WTC11 (cell line): ENCODE data around the gene RHBDD1.

Experiments used
- AR ChIP-seq: fragments of 250-450 bp; sonication (Bioruptor Pico); IDR thresholded peaks from 2 replicates; pipeline ENCODE4 v1.9.0; 2021; ENCODE audit warnings: mild to moderate bottlenecking
- ATF2 ChIP-seq: sonication (generic); formaldehyde crosslinking; IDR thresholded peaks from 2 replicates; pipeline ENCODE4 v1.8.1; 2022; ENCODE audit warnings: low read depth, missing genetic modification reagents, borderline replicate concordance
- CTCF ChIP-seq: fragments of 200-600 bp; IDR thresholded peaks from 2 replicates; pipeline ENCODE4 v1.8.0; 2022; ENCODE audit warnings: antibody characterized with exemption
- ELF4 ChIP-seq: sonication (generic); formaldehyde crosslinking; IDR thresholded peaks from 2 replicates; pipeline ENCODE4 v1.8.1; 2022; ENCODE audit warnings: low read depth, mild to moderate bottlenecking, moderate library complexity, missing genetic modification reagents
- MAX ChIP-seq: sonication (generic); formaldehyde crosslinking; IDR thresholded peaks from 2 replicates; pipeline ENCODE4 v1.8.0; 2022; ENCODE audit warnings: mild to moderate bottlenecking, missing genetic modification reagents
- TP53 ChIP-seq: sonication (generic); formaldehyde crosslinking; IDR thresholded peaks from 2 replicates; pipeline ENCODE4 v1.8.1; 2023; ENCODE audit warnings: mild to moderate bottlenecking, missing genetic modification reagents
- ZBTB21 ChIP-seq: sonication (generic); formaldehyde crosslinking; IDR thresholded peaks from 2 replicates; pipeline ENCODE4 v1.8.1; 2023; ENCODE audit warnings: mild to moderate bottlenecking, missing genetic modification reagents, borderline replicate concordance
- ZBTB43 ChIP-seq: sonication (generic); formaldehyde crosslinking; IDR thresholded peaks from 2 replicates; pipeline ENCODE4 v1.8.1; 2023; ENCODE audit warnings: mild to moderate bottlenecking, missing genetic modification reagents
- ZNF138 ChIP-seq: sonication (generic); formaldehyde crosslinking; conservative IDR thresholded peaks from 2 replicates; pipeline ENCODE4 v1.8.1; 2022; ENCODE audit warnings: mild to moderate bottlenecking, moderate library complexity, missing genetic modification reagents

GRCh38 chr2:226956659-226957058 is 120.8 kb downstream of the RHBDD1 start:
- TF ChIP-seq CTCF (no peak), ELF4 (CRISPR knock-in tag) (no peak), AR (CRISPR knock-in tag) (no peak), ZNF138 (no peak), ATF2 (CRISPR knock-in tag) (no peak), TP53 (no peak), ZBTB43 (CRISPR knock-in tag) (no peak), ZBTB21 (CRISPR knock-in tag) (no peak), MAX (no peak)
